DMS 273 (cell line): ENCODE measurements around the gene ZNF341.

ENCODE experiments used
- DNase-seq: peaks from one replicate; lab custom pipeline; 2025; ENCODE audit not compliant: unreplicated experiment; lab: John Stamatoyannopoulos, UW

ZNF341 gene

DNA sequence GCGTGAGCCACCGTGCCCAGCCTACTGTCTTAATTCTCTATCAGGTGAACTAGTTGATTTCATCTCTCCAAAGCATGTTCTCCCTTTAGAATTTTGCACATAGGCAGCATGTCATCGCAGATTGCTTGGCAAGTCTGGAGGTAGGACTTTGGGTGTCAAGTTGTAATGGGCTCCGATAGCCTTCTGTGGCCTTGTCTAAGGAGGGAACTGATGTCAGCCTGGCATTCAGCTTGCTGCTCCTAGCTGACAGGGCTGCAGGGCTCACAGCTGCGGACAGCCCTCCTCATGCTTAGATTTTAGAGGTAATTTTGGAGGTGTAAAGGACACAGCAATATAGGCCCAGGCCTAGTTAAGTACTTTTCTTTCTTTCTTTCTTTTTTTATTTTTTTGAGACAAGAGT lies 90.6 kb downstream of the ZNF341 start:
- no peak for DNase-seq

DNA sequence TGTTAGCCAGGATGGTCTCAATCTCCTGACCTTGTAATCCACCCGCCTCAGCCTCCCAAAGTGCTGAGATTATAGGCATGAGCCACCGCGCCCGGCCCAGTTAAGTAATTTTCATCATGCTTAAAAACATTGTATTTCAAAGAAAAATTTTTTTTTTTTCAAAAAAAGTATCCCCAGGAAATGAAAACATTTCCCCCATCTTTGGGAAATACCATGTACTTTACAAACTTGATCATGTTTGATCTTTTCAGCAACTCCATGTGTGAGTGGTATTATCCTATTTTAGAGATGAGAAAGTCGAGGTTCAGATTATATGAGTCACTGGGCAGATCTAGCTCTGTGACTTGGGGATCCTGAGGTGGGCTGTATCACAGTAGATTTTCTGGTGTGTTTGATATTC lies 91.2 kb downstream of the ZNF341 start:
- no peak for DNase-seq

DNA sequence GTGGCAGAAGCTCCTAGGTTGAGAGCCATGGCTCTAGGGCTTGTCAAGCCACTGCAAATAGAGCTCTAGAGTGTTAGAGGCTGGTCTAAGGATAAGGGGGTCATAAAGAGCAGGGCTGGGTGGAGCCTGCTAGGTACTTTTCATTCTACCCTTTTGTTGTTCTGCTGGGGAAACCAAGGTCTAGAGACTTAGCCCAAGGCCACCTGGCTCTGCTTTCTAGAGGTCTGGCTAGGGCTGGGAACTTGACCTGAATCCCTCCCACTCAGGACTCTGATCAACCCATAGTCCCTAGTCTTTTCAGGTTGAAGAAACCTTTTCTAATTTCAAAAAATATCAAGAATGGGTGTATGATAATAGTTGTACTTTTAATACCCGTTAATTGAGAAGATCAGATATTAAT lies 93.1 kb downstream of the ZNF341 start:
- no peak for DNase-seq

DNA sequence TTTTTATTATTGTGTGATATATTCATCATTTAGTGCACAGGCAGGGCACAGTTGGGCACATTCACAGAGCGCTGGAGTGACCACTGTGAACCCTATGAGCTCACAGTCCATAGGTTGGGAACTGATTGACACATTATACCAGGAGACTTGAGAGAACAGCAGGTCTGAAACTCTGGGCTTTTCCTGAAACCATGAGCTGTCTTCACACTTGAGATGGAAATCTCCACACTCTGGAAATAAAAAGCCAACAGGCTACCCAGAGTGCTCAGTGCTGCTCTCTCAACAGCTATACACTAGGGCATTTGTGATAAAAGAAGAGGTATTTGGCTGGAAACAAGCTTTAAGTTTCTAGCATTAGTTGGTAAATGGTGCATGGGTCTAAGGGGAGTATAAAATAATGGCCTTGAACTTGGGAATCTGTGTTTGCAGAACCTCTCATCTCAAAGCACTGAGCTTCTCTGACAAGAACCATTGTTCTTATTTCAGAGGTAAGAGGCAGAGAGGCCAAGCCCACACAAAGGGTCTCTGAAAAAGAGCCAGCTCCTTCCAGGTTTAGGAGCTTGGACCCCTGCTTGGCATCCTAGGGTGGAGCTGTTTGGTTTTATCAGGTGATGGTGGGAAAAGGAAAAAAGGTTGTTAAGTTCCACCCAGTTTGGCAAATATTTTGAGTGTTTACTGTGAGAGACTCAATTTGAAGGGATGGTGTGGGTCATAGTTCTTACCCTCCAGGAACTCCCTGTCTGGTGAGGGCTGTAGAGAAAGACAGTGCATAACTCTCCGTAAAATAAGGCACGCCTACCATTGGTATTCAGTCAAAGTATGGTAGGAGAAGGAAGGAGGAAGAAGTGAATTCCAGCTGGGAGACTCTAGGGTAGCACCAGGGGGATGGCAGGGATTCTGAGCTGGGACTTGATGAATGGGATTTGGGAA lies 93.8 kb downstream of the ZNF341 start:
- no peak for DNase-seq

DNA sequence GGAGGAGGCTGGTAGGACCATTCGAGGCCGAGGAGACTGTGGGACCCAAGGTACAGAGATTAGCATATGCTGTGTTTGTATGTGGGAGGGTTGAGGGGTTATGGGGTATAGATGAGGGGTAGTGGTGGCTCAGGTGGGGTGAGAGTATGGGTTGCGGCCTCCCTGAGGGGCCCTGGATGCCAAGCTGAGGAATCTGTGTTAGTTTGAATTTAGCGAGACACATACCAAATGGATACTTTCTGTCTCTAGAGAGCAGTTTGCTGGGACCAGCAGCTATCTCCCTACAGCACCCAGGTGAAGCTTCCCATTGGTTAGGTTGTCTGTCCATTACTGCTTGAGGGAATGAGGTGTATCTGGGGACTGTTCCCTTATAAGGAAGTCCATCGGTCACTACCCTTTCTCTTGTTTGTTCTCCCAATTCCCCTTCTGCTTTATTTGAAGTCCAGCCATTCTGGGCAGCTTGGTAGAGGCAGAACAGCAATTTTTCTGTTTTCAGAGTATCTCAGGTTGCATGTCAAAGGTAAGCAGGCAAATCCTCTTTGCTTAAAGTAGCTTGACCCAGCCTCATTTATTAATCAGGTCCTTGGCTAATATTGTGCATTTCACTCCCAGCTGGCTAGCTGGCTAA lies 94.6 kb downstream of the ZNF341 start:
- peak; percentile 17 for DNase-seq

DNA sequence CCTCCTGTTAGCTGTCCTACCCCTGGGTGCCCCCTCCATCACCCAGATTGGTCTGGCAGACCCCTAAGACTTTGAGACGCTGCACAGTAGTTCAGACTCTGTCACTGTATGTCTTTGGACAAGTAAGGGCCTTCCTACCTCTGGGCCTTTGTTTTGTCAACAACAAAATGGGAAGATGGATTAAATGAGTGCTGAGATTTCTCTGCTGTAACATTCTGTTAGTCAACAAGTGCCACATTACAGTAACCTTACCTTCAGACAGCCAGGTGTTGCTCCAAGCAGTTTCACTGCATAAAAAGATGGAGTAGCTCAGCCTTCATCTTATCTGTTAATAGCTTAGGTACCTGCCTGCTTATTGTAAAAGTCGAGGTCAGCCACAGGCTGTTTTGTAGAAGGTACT lies 95.3 kb downstream of the ZNF341 start:
- DNase-seq = no peak

DNA sequence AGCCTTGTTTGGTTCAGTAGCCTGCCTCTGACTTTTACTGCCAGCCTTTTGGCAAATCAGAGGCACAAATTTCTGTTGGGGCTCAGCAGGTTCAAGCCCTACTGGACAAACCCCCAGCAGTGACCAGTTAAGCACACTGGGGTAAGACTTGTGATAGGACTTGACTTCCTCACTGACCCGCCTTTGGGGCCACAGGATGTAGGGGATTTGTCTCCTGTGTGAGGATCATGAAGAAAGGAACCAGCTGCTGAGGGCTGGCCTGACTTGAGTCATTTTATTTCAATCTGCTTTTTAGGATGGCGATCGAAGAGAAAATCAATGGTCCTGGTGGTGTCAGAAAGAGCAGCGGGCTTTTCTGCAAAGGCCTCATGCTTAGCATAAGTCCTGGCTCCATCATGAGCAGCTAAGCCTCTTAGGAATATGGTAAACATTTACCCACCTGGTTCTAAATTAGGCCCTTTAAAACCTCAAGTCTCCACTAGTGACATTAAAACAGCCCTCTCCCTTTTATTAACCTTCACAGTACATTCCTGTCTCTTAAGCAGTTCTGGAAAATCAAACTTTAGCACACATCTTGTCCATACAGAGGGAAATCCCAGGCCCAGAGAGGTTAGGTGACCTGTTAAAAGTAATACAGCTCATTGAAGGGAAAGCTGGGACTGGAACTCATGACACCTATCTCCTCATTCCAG lies 96.0 kb downstream of the ZNF341 start:
- no peak for DNase-seq

DNA sequence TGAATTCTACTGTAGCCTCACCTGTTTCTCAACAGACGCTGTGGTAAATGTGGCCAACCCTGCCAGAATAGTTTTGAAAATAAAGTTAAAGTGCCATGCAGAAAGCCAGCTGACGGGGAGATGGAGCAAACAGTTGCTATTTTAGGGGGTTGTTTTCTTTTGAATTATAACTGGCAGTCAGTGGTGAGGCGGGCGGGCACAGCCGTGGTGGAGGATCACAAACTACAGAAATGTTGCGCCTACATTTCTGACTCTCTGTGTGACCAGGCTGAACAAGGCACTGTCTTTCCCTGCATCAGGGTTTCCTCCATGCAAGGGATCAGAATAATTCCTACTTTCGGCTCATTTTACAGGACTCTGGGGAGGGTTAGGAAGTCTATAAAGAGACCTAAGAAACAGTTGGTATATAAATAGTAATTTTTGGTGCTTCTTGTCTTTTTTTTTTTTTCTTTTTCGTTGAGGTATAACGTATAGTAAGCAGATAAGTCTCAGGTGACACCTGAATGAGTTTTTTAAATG lies 96.6 kb downstream of the ZNF341 start:
- DNase-seq = peak; percentile 14

DNA sequence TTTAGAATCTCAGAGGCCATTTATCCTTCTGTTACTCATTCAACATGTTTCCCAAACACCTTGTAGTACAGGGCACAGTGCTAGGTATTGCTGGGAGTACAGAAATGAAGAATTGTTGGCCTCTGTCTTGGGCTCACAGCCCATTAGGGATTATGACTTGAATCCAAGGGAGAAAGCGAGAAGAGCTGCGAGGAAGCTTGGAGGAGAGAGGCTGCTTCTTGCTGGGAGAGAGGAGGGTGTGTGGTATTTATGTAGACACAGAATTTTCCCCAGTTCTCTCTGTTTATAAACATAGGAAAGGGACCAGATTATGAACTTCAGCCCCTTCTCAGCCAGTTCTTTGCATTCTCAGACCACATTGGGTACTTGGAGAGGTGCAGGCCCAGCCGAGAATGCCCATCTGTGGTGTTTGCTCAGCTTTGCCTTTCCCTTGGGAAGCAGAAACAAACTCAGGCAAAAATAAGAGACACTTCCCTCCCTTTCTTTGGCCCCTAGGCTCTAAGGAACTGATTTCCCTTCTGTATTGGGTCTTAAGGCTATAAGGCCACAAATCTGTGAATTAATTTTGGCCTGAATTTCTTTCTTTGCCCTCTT lies 97.3 kb downstream of the ZNF341 start:
- DNase-seq = peak; percentile 56

DNA sequence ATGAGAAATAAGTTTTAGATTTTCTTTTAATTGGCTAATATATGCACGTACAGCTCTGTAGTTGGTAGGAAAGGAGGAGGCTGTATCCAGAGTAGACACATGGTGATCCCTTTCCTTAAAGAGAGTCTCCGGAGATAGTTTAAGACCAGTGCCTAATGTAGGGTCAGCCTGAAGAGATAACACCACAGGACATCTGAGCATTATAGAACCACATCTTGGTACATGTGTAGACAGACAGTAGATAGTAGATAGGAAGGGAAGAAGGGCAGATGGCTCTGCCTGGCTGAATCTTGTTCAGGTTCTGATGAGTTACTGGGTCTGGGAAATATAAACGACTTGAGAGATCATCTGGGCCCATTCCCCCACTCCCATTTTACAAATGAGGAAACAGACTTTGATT lies 97.8 kb downstream of the ZNF341 start:
- DNase-seq = no peak

DNA sequence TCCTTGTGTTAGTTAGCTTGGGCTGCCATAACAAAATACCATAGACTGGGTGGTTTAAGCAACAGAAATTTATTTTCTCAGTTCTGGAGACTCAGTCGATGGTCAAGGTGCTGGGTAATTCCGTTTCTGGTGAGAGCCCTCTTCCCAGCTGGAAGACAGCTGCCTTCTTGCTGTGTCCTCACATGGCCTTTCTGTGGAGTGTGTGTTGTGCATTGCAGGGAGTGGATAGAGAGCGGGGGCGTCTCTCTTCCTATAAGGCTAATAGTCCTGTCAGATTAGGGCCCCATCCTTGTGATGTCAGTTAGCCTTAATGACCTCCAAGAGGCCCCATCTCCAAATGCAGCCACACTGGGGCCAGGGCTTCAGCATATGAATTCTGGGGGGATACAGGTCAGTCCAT lies 98.6 kb downstream of the ZNF341 start:
- DNase-seq = peak; percentile 76

DNA sequence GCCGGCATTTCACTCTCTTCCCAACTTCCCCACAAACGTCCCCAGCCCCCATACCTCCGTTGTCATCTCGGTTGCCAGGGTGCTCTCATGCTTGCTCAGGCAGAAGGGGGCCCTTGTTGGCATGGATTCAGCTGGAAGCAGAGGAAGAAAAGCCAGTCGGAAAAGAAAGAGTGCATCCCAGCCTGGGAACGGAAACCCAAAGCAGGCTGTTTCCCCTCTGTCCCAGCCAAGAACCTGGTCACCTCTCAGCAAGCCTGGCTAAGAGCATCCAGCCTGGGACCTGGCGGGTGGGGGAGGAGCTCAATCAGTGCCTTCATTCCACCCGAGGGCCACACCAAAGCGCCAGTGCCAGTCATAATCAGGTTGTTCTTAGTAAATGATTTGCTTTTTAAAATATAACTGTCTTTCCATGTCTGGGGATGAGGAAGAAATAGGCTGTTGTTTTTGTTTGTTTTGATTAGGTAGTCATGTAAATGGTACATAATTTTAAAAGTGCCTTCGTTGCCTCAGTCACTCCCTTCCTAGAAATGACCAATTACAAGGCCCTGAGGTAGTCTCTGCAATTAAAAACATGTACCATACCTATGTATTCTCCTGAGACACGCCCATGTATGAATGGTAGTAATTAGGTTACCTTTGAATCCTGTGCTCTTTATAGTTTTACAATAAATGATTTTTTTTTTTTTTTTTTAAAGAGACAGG lies 100.5 kb downstream of the ZNF341 start:
- peak; percentile 78 for DNase-seq

DNA sequence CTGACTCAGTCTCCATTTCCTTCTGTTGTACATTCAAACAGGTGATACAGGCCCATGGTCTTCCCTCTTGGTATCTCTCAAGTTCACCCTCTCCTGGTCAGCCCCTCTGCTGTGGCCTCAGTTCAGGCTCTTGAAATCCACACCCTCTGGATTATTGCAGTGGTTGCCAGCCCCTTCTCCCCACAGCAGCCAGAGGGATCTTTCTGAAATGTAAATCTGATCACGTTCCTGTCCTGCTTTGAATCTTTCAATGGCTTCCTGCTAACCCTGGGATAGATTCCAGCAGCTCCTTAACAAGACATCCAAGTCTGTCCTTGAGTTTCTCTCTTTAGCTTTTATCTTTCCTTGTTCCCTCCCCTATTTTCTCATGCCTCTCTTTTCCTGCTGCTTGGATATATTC lies 101.5 kb downstream of the ZNF341 start:
- no peak for DNase-seq

DNA sequence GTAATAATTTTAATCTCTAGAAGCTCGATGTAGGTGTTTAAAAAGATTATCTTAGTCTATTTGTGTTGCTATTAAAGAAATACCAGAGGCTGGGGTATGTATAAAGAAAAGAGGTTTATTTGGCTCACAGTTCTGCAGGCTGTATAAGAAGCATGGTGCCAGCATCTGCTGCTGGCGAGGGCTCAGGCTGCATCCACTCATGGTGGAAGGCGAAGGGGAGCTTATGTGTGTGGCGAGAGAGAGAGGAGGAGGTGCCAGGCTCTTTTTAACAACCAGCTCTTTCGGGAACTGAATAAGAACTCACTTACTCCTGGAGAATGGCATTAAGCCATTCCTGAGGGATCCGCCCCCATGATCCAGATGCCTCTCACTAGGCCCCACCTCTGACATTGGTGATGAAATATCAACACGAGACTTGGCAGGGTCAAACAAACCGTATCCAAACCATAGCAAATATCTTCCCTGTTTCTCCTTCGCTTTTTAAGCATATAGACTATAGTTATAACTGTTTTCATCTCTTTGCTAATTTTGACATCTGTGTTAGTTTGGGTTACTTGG lies 103.9 kb downstream of the ZNF341 start:
- DNase-seq = no peak

DNA sequence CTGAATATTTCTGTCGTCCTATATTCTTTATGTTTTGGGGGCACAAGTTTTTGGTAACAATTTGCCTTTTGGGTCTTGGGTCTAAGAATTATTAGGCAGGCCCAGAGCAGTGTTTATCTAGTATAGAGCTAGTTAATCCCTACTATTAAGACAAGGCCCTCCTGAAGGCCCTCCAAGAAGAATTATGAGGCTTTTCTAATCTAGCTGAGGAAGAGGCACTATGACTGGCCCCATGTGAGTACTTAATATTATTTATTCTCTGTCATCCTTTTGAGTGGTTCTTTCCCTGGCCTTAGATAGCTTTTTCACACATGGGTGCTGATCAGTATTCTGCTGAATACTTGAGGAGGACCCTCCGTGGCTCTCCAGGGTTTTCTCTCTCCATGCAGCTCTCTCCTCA lies 104.5 kb downstream of the ZNF341 start:
- DNase-seq = no peak

DNA sequence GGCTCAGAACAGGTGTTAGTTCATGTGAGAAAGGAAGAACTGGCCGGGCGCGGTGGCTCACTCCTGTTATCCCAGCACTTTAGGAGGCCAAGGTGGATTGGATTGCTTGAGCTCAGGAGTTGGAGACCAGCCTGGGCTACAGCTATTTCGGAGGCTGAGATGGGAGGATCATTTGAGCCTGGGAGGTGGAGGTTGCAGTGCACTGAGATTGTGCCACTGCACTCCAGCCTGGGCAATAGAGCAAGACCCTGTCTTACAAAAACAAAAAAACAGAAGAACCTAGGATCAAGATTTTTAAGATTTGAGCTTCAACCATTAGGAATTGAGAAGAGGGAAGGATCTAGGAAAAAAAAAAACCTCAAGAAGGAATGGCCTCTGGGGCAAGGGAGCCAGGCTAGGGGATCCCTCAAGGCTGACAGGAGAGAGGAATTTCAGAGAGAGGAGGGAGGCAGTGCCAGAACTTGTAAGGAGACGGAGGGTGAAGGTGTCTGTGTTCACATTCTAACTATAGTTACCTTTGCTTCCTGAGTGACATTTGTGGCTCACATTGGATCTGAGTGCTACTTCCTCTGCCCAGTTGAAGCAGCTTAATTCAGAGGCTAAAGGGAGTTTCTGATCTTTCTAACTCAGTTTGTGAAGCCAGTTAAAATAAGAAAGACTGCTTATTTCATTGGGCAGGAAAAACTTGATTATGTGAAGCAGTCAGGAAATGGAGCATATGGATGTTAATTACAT lies 105.5 kb downstream of the ZNF341 start:
- no peak for DNase-seq

DNA sequence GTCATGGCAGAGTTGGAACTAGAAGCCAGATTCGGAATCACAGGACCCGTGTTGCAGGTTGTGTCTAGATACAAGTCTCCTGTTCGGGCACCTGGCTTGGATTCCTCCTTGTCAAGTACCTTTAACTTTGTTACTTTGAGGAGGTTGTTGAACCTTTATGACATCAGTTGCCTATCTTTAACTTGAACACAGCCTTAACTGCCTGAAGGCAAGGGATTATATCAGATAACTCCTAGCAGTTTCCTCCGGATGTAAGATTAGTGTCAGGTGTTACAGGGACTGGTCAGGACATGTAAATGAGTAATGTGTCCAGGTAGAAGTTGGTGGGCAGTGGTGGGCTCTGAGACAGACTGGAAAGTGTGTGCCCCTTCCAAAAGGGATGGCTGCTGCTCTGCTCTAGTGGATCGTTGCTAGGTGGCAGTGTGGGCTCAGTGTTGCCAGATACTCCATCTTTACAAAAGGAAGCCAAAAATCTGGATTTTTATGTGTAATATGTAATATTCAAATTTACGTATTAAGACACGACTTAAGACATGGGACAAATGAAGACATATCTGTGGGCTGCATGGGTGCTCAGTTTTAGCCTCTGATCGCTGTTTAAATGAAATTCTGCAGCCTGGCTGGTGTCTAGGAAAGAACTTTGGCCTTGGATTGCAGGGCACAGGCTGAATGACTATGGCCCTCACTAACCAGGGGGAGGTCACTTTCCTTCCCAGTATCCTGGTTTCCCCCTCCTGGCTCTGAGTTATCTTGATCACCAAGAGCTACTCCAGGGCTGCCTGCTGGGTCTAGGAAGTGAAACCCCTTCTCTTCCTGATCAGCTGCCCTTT lies 106.5 kb downstream of the ZNF341 start:
- peak; percentile 22 for DNase-seq

DNA sequence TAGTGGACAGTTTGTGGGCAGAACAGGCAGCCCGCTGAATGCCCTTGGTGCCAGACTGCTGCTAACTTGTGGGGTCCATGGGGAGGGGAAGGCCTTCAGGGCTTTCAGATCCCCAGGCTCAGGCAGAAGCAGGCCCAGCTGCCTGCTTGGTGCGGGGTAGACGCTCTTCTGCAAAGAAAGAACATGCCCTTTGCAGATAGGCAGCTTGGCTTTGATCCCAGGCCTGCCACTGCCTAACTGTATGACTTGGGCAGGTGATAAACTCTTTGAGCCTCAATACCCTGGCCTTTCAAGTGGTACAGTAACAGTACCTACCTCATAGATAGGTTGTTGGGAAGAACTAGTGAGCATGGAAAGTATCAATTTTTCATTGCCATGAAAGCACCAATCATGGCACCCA lies 107.8 kb downstream of the ZNF341 start:
- DNase-seq = peak; percentile 70

DNA sequence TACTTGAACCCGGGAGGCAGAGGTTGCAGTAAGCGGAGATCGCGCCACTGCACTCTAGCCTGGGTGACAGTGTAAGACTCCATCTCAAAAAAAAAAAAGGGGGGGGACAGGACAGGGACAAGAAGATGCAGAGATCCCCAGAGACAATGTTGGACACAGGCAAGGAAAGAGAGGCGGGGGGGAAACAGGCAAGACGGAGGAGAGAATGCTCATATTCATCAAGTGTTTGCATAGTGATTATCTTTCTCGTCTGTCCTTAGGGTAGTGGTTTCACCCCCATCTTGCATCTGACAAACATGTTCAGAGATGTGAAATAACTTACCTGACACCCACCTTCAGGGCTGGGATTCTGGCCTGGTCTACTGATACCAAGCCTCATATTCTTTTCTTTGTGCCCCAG lies 108.4 kb downstream of the ZNF341 start:
- DNase-seq = no peak
